Activated CD4-positive, alpha-beta T cell treated with anti-CD3 and anti-CD28 coated beads for 48 hours (primary cell): ENCODE results near the gene GUCY1A1.

ENCODE experiments used
- DNase-seq: peaks from one replicate; pipeline ENCODE4 v3.0.0-alpha.2; 2020

Gene GUCY1A1

DNA sequence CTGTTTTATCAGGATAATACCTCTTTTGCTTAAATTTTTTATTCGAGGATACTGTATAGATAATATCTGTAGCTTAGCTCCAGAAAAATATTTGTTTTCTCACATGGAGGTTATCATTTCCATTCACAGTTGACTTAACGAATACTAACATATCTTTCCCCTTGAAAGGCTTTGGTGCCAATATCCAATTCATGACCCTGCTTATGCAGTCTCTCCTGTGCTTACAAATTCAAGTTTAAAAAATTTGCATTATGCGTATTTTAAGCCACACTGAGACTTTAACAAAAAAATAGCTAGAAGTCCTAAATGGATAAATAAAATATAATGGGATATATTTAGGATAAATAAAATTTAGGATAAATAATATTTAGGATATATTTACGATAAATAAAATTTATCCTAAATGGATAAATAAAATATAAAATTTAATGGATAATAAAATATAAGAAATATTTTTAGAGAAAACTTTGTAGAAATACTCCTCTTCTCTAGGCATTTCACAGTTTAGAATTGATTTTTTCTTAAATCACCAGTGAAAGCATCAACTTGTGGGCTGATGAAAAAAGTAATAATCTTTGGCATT is 114.7 kb downstream of the GUCY1A1 start:
- no peak for DNase-seq
